Glutamatergic neuron (in vitro differentiated cells): ENCODE measurements around the gene SLC35E1. TPM values are rescaled to one million over a fixed set of nuclear protein-coding genes. Genes with fewer than 3 reads are reported as not detected.

Experiments used
- DNase-seq: peaks from one replicate; pipeline ENCODE4 v3.0.0; 2022
- H3K27ac Mint-ChIP-seq: one replicate; pipeline ENCODE4 v1.8.0; 2020; ENCODE audit warnings: mild to moderate bottlenecking, mixed read lengths, inconsistent platforms; ENCODE audit not compliant: unreplicated experiment
- H3K27me3 Mint-ChIP-seq: one replicate; pipeline ENCODE4 v1.8.0; 2020; ENCODE audit warnings: mild to moderate bottlenecking, moderate library complexity, mixed read lengths, inconsistent platforms; ENCODE audit not compliant: unreplicated experiment
- H3K36me3 Mint-ChIP-seq: one replicate; pipeline ENCODE4 v1.8.0; 2020; ENCODE audit warnings: mild to moderate bottlenecking, mixed read lengths, inconsistent platforms; ENCODE audit not compliant: unreplicated experiment
- H3K4me1 Mint-ChIP-seq: one replicate; pipeline ENCODE4 v1.8.0; 2020; ENCODE audit warnings: mild to moderate bottlenecking, low read depth, mixed read lengths, inconsistent platforms; ENCODE audit not compliant: unreplicated experiment
- H3K4me3 Mint-ChIP-seq: one replicate; pipeline ENCODE4 v1.8.0; 2020; ENCODE audit warnings: mild to moderate bottlenecking, mixed read lengths, inconsistent platforms; ENCODE audit not compliant: unreplicated experiment
- H3K9me3 Mint-ChIP-seq: one replicate; pipeline ENCODE4 v1.8.0; 2020; ENCODE audit warnings: mild to moderate bottlenecking, moderate library complexity, mixed read lengths, inconsistent platforms; ENCODE audit not compliant: unreplicated experiment
- CTCF ChIP-seq: fragments of 200-600 bp; sonication (generic); IDR thresholded peaks from one replicate; pipeline ENCODE4 v1.5.0; 2021; ENCODE audit not compliant: partially characterized antibody, unreplicated experiment
- total RNA-seq: library from RNA; stranded (reverse); fragmentation: NEBNext Ultra II Directional; extraction: Animal tissue kit (Norgen Biotek cat#: 25700); gene quantifications from one replicate; pipeline ENCODE4 v1.2.1, GENCODE V29; 2021; ENCODE audit not compliant: unreplicated experiment

Gene SLC35E1
- total RNA-seq, 1 donor from 2014 or later = 31.9 TPM

GRCh38 chr19:16579381-16579780 is 7.2 kb upstream of the SLC35E1 start:
- no peak for DNase-seq
- no peaks in the 10 kb centered on the region for H3K36me3 Mint-ChIP-seq
- H3K4me3 Mint-ChIP-seq = no peak overlapping the region
- H3K4me1 Mint-ChIP-seq = peaks cover 27% of the 10 kb centered on the region
- TF ChIP-seq CTCF = no peak
- H3K27me3 Mint-ChIP-seq = peaks cover 7% of the 10 kb centered on the region
- H3K27ac Mint-ChIP-seq = no peak overlapping the region
- peaks cover 13% of the 10 kb centered on the region for H3K9me3 Mint-ChIP-seq

GRCh38 chr19:16577531-16577985 is 5.3 kb upstream of the SLC35E1 start:
- Mint-ChIP-seq H3K27me3 (peaks cover 8% of the 10 kb centered on the region), H3K27ac (no peak overlapping the region), H3K9me3 (peaks cover 13% of the 10 kb centered on the region), H3K4me3 (no peak overlapping the region), H3K4me1 (peaks cover 21% of the 10 kb centered on the region), H3K36me3 (no peaks in the 10 kb centered on the region)
- DNase-seq = no peak
- TF ChIP-seq CTCF = no peak

GRCh38 chr19:16576690-16577530 is 4.7 kb upstream of the SLC35E1 start:
- no peak overlapping the region for H3K27ac Mint-ChIP-seq
- TF ChIP-seq CTCF = no peak
- peaks cover 11% of the 10 kb centered on the region for H3K27me3 Mint-ChIP-seq
- H3K4me1 Mint-ChIP-seq = peaks cover 16% of the 10 kb centered on the region
- no peak overlapping the region for H3K4me3 Mint-ChIP-seq
- peaks cover 15% of the 10 kb centered on the region for H3K9me3 Mint-ChIP-seq
- no peak for DNase-seq
- no peaks in the 10 kb centered on the region for H3K36me3 Mint-ChIP-seq

- H3K4me3 Mint-ChIP-seq = peak overlapping the region; percentile 52
- H3K27ac Mint-ChIP-seq = no peak overlapping the region
- peaks cover 14% of the 10 kb centered on the region for H3K9me3 Mint-ChIP-seq
- no peak for DNase-seq
- no peaks in the 10 kb centered on the region for H3K36me3 Mint-ChIP-seq
- H3K27me3 Mint-ChIP-seq = peaks cover 11% of the 10 kb centered on the region
- no peak for TF ChIP-seq CTCF
- peaks cover 16% of the 10 kb centered on the region for H3K4me1 Mint-ChIP-seq
Measured at GRCh38 chr19:16575861-16576689, 3.9 kb upstream of the SLC35E1 start.
